ENCODE results near the gene FUS.

DNA sequence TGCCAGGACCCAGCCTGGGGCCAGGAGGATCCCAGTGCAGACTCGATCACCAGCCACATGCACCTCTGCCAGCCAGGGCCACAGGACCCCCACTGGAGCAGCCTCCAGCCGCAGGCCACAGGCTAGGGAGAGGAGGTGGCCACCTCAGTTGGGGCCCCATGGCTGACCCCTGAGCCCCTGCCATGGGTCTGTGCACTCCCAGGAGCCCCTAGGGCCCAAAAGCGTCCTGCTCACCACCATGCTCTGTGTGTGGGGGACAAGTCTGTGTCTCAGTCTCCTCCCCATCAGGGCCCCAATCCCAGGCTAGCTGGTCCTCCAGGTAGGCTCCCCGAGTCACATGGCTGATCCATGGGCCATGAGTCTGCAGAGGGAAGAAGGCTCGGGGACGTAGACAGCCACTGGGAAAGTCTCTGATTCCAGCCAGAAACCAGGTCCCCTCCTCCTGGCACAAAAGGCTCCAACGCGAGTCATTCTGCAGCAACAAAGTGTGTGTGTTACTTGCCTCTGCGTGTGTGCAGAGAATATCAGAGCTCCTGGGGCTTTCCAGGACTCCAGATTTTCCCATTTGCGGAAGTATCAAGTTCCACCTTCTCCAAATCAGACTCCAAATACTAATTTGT lies 38.3 kb upstream of the FUS start:
- no peak for TF ChIP-seq POLR2A (IDR thresholded peaks at IDR 0.05)
- TF ChIP-seq, protein P1, sequence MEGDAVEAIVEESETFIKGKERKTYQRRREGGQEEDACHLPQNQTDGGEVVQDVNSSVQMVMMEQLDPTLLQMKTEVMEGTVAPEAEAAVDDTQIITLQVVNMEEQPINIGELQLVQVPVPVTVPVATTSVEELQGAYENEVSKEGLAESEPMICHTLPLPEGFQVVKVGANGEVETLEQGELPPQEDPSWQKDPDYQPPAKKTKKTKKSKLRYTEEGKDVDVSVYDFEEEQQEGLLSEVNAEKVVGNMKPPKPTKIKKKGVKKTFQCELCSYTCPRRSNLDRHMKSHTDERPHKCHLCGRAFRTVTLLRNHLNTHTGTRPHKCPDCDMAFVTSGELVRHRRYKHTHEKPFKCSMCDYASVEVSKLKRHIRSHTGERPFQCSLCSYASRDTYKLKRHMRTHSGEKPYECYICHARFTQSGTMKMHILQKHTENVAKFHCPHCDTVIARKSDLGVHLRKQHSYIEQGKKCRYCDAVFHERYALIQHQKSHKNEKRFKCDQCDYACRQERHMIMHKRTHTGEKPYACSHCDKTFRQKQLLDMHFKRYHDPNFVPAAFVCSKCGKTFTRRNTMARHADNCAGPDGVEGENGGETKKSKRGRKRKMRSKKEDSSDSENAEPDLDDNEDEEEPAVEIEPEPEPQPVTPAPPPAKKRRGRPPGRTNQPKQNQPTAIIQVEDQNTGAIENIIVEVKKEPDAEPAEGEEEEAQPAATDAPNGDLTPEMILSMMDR (IDR thresholded peaks at IDR 0.05) = no peak

Data from gastroesophageal sphincter (tissue), 3 donors.